Naive B cell (primary cell): Measurements from ENCODE around the gene RRP9. TPM values are rescaled to one million over a fixed set of nuclear protein-coding genes. Genes with fewer than 3 reads are reported as not detected.
"Not testable (repeated sequence)": the region's sequence is repeated elsewhere in the genome, so short reads cannot be mapped to it uniquely, and the experiment has no call there.

Experiments used
- ATAC-seq, 2 donors: fragments of 150-1000 bp; cut with Tn5 transposase; 2 replicates each; pipeline ENCODE4 v1.10.0; 2021; ENCODE audit warnings: low read depth in 2 of 2, mild to moderate bottlenecking in 2 of 2, moderate library complexity in 2 of 2
- DNase-seq: peaks from one replicate; pipeline ENCODE4 v3.0.0; 2022
- H3K27ac Mint-ChIP-seq, 6 donors: one replicate each; pipeline ENCODE4 v1.8.0; 2020 to 2022; ENCODE audit warnings: mild to moderate bottlenecking in 6 of 6, mixed read lengths in 6 of 6, moderate library complexity in 5 of 6, inconsistent platforms in 2 of 6
- H3K27me3 Mint-ChIP-seq, 3 donors: one replicate each; pipeline ENCODE4 v1.8.0; 2021 to 2022; ENCODE audit warnings: mixed read lengths in 3 of 3, mild to moderate bottlenecking in 1 of 3
- H3K36me3 Mint-ChIP-seq, 2 donors: one replicate each; pipeline ENCODE4 v1.8.0; 2020 to 2022; ENCODE audit warnings: mixed read lengths in 2 of 2, inconsistent platforms in 1 of 2, mild to moderate bottlenecking in 1 of 2
- H3K4me1 Mint-ChIP-seq, 3 donors: one replicate each; pipeline ENCODE4 v1.8.0; 2020 to 2022; ENCODE audit warnings: mixed read lengths in 3 of 3, inconsistent platforms in 1 of 3, mild to moderate bottlenecking in 1 of 3, moderate library complexity in 1 of 3
- H3K4me3 Mint-ChIP-seq, 8 donors: one replicate each; pipeline ENCODE4 v1.8.0; 2020 to 2022; ENCODE audit warnings: mild to moderate bottlenecking in 8 of 8, mixed read lengths in 8 of 8, moderate library complexity in 8 of 8, inconsistent platforms in 2 of 8
- H3K9me3 Mint-ChIP-seq, 7 donors: one replicate each; pipeline ENCODE4 v1.8.0; 2020 to 2022; ENCODE audit warnings: mixed read lengths in 7 of 7, mild to moderate bottlenecking in 5 of 7, inconsistent platforms in 2 of 7, moderate library complexity in 1 of 7
- polyA plus RNA-seq, 6 donors: library from polyadenylated mRNA; unstranded; fragments of 300-500 nt; fragmentation: Illumina TruSeq; gene quantifications; one replicate each; pipeline ENCODE4 v1.2.3, GENCODE V29; 2021; ENCODE audit warnings: low read depth in 6 of 6

RRP9 gene
- polyA plus RNA-seq, 6 donors from 2014 or later, result 16.5 to 29.9 (median 21.4) TPM

- DNase-seq (no peak), ATAC-seq (no peak)
- Mint-ChIP-seq H3K27ac (no peak overlapping the region), H3K36me3 (peaks cover 4 to 39% of the 10 kb centered on the region in 2 donors), H3K27me3 (no peaks in the 10 kb centered on the region), H3K4me1 (peaks cover 10 to 33% (median 25%) of the 10 kb centered on the region in 3 donors), H3K4me3 (no peak overlapping the region), H3K9me3 (no peaks in the 10 kb centered on the region)
These were observed 4.7 kb downstream of the RRP9 start for GRCh38 chr3:51937014-51937413.

GRCh38 chr3:51935886-51936755 lies 5.6 kb downstream of the RRP9 start:
- H3K27ac Mint-ChIP-seq, result no peak overlapping the region
- no peaks in the 10 kb centered on the region for H3K27me3 Mint-ChIP-seq
- DNase-seq (no peak), ATAC-seq (no peak)
- peaks cover 4 to 39% of the 10 kb centered on the region in 2 donors for H3K36me3 Mint-ChIP-seq
- H3K9me3 Mint-ChIP-seq, result no peaks in the 10 kb centered on the region
- peaks cover 10 to 28% (median 20%) of the 10 kb centered on the region in 3 donors for H3K4me1 Mint-ChIP-seq
- H3K4me3 Mint-ChIP-seq, result peak overlapping the region in 1 of 8 donors; percentile 80

- Mint-ChIP-seq H3K4me1 (peaks cover 4 to 19% (median 12%) of the 10 kb centered on the region in 3 donors), H3K36me3 (peaks cover 4 to 39% of the 10 kb centered on the region in 2 donors), H3K27ac (no peak overlapping the region), H3K27me3 (no peaks in the 10 kb centered on the region), H3K9me3 (no peaks in the 10 kb centered on the region), H3K4me3 (no peak overlapping the region)
- DNase-seq (no peak), ATAC-seq (no peak)
These were observed 6.5 kb downstream of the RRP9 start for GRCh38 chr3:51934991-51935885.

GRCh38 chr3:51934139-51934850 lies 7.4 kb downstream of the RRP9 start:
- Mint-ChIP-seq H3K27me3 (no peaks in the 10 kb centered on the region), H3K4me1 (peaks cover 3 to 10% (median 6%) of the 10 kb centered on the region in 3 donors), H3K9me3 (no peaks in the 10 kb centered on the region), H3K36me3 (peaks cover 4 to 39% of the 10 kb centered on the region in 2 donors), H3K27ac (peak overlapping the region in 1 of 6 donors; percentile 70), H3K4me3 (no peak overlapping the region)
- no peak for ATAC-seq
- no peak for DNase-seq

DNA sequence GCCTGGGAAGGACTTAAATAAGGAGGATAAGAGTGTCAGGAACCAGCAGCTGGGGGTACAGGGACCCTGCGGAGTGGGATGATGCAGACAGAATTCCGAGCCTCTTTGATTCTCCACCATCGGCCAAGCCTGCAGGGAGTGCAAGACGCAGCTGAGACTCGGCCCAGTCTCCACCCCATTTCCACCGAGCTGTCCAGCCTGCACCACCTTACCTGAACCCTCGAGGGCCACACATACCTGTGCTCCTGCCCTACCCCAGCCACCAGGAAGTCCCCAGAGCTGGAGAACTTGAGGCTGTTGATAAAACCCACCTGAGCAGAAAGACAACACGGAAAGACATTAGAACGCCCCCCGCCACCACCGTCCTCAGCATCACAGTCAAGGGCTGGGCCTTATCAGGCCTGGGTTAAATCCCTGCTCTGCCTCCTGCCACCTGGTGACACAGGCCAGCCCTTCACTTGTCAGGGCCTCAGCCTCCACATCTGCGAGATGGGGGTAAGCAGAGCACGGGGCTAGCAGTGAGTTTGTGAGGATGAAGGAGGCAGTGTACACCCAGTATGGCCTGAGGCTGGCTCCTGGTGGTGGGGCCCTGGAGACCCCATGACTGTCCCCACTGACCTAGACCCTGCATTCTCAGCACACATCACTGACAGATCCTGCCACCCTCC lies 8.1 kb downstream of the RRP9 start:
- Mint-ChIP-seq H3K36me3 (peaks cover 4 to 39% of the 10 kb centered on the region in 2 donors), H3K27ac (peak overlapping the region in 1 of 6 donors; percentile 70)

GRCh38 chr3:51932471-51933370 lies 9.0 kb downstream of the RRP9 start:
- no peaks in the 10 kb centered on the region for H3K9me3 Mint-ChIP-seq
- peaks cover 0 to 5% (median 2%) of the 10 kb centered on the region in 3 donors for H3K4me1 Mint-ChIP-seq
- DNase-seq (no peak), ATAC-seq (no peak)
- no peak overlapping the region for H3K27ac Mint-ChIP-seq
- H3K4me3 Mint-ChIP-seq, result peak overlapping the region in 1 of 8 donors; percentile 29
- peaks cover 0 to 36% of the 10 kb centered on the region in 2 donors for H3K36me3 Mint-ChIP-seq
- no peaks in the 10 kb centered on the region for H3K27me3 Mint-ChIP-seq

More for the DNA sequence above, 8.1 kb downstream of the RRP9 start:
- H3K4me1 Mint-ChIP-seq, result peaks cover 0 to 7% (median 2%) of the 10 kb centered on the region in 3 donors
- no peaks in the 10 kb centered on the region for H3K9me3 Mint-ChIP-seq
- H3K27me3 Mint-ChIP-seq, result no peaks in the 10 kb centered on the region
- ATAC-seq, result no peak
- H3K4me3 Mint-ChIP-seq, result no peak overlapping the region
- DNase-seq, result no peak

DNA sequence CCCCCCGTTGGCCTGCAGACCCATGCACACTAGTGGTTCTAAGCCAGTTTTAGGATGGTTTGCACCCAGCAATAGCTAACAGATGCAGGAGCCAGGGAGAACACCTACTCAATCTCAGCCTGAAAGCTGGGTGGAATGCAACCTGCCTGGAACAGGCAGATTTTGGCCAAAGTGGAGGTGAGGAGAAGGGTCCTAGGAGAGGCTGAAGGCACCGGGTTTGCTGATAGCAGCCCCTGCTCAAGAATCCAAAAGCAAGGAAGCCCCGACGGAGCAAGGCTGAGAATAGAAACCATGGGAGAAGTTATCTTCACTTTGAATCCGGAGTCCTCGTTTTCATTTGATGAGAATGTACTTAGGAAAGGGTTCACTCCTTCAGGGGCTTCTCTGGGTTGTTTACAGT lies 9.9 kb downstream of the RRP9 start:
- Mint-ChIP-seq H3K9me3 (no peaks in the 10 kb centered on the region), H3K4me1 (peaks cover 0 to 5% (median 0%) of the 10 kb centered on the region in 3 donors), H3K4me3 (no peak overlapping the region), H3K36me3 (peaks cover 0 to 27% of the 10 kb centered on the region in 2 donors), H3K27me3 (no peaks in the 10 kb centered on the region), H3K27ac (peak overlapping the region in 1 of 6 donors; percentile 84)
- no peak for DNase-seq
- no peak for ATAC-seq

DNA sequence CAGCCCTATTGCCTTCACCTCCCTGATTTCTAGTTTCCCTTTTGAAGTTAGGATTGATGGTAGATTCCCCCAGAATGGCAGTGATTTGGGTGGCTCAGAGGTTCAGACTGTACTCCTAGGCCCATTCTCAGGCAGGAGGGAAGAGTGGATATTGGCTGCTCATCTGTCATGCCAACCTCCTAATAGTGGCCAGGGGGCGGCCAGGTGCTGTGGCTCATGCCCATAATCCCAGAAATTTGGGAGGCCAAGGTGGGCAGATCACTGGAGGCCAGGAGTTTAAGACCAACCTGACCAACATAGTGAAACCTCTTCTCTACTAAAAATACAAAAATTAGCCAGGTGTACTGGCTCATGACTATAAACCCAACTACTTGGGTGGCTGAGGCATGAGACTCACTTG lies 11.3 kb downstream of the RRP9 start:
- ATAC-seq, result no peak
- Mint-ChIP-seq H3K27ac (peak overlapping the region in 1 of 6 donors; percentile 20), H3K4me1 (peaks cover 0 to 5% (median 0%) of the 10 kb centered on the region in 3 donors)

GRCh38 chr3:51929420-51930003 lies 12.2 kb downstream of the RRP9 start:
- no peak for DNase-seq
- Mint-ChIP-seq H3K9me3 (no peaks in the 10 kb centered on the region), H3K36me3 (peaks cover 0 to 12% of the 10 kb centered on the region in 2 donors), H3K27me3 (no peaks in the 10 kb centered on the region), H3K27ac (no peak overlapping the region), H3K4me1 (peaks cover 0 to 5% (median 0%) of the 10 kb centered on the region in 3 donors), H3K4me3 (no peak overlapping the region)
- ATAC-seq, result no peak

More for the DNA sequence above, 11.3 kb downstream of the RRP9 start:
- H3K27me3 Mint-ChIP-seq, result no peaks in the 10 kb centered on the region
- H3K4me3 Mint-ChIP-seq, result no peak overlapping the region
- H3K36me3 Mint-ChIP-seq, result peaks cover 0 to 16% of the 10 kb centered on the region in 2 donors
- no peaks in the 10 kb centered on the region for H3K9me3 Mint-ChIP-seq
- DNase-seq, result no peak

DNA sequence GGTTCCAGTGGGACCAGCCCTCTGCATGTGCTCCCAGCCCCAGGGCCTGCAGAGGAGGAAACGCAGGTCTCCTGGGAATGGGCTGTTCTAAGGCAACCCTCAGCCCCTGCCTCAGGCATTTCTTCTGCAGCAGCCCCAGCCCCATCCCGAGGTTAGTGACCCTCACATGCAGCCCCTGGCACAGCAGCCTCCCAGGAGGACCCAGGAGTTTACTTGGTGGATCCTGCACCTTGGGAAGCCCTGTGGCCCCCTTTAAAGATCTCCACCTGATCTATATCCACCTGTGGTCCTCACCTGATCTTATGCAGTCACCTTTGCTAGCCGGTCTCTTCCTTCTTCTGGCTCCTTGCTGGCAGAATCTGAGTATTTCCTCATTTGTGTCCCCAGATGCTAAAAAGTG lies 12.7 kb downstream of the RRP9 start:
- H3K27me3 Mint-ChIP-seq, DNase-seq, H3K4me1 Mint-ChIP-seq, ATAC-seq, H3K36me3 Mint-ChIP-seq, H3K27ac Mint-ChIP-seq, H3K9me3 Mint-ChIP-seq, H3K4me3 Mint-ChIP-seq: not testable (repeated sequence)

DNA sequence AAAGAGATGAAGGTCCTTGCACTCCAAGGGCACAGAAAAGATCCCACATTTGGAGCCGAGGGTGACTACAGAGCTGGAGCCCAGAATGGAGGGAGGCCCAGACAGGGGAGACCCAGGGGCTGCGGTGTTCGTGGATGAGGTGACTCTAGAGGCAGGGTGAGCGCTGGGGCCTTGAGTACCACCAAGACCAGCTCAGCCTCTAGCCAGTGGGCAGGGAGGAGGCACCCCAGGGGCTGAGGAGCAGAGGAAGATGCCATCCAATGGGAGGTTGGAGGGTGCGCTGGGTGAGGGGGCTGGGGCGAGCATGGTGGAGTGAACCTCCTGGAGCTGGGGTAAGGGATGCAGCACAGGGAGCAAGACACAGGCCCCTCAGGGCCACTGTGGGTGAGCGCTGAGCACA lies 13.3 kb downstream of the RRP9 start:
- DNase-seq (no peak), ATAC-seq (no peak)
- H3K27me3 Mint-ChIP-seq, result no peaks in the 10 kb centered on the region
- H3K27ac Mint-ChIP-seq, result no peak overlapping the region
- peaks cover 0 to 5% (median 0%) of the 10 kb centered on the region in 3 donors for H3K4me1 Mint-ChIP-seq
- no peak overlapping the region for H3K4me3 Mint-ChIP-seq
- no peaks in the 10 kb centered on the region for H3K9me3 Mint-ChIP-seq
- H3K36me3 Mint-ChIP-seq, result peaks cover 0 to 3% of the 10 kb centered on the region in 2 donors
